IMR-90 (cell line): ENCODE measurements around the gene TRIO. TPM values are rescaled to one million over a fixed set of nuclear protein-coding genes. Genes with fewer than 3 reads are reported as not detected.

Experiments
- ATAC-seq: fragments of 200-7000 bp; cut with Tn5 transposase; 2 replicates; pipeline ENCODE4 v1.9.1; 2020; ENCODE audit warnings: low read depth, mild to moderate bottlenecking, moderate library complexity
- BruUV-seq: library from RNA; stranded (reverse); fragments of 400-500 nt; replicated peaks from 2 replicates; lab custom pipeline; 2021; lab: Mats Ljungman, UMichigan
- CTCF ChIA-PET: fragments of 300-600 bp; formaldehyde crosslinking; extraction: SDS; loops from one replicate; lab custom pipeline; 2021; ENCODE audit warnings: antibody characterized with exemption; lab: Yijun Ruan, JAX
- POLR2A ChIA-PET: fragments of 300-600 bp; sonication (Branson Sonifier 250); formaldehyde crosslinking; loops from one replicate; lab custom pipeline; 2022; ENCODE audit warnings: antibody characterized with exemption; ENCODE audit not compliant: unreplicated experiment; lab: Charles Lee
- DNase-seq: peaks from one replicate; pipeline ENCODE4 v3.0.0; 2013
- H2AFZ ChIP-seq: replicated peaks from 2 replicates; pipeline ENCODE3; 2013; ENCODE audit warnings: low read length, mild to moderate bottlenecking; ENCODE audit not compliant: poor library complexity
- H2AK5ac ChIP-seq: 2 replicates; pipeline ENCODE4 v1.6.1; 2013; ENCODE audit warnings: low read depth, low read length, inconsistent platforms
- H2AK9ac ChIP-seq: replicated peaks from 2 replicates; pipeline ENCODE3; 2013; ENCODE audit warnings: mild to moderate bottlenecking, low read depth, low read length, moderate library complexity; ENCODE audit not compliant: poor library complexity
- H2BK120ac ChIP-seq: 2 replicates; pipeline ENCODE4 v1.6.1; 2013; ENCODE audit warnings: low read depth, low read length, inconsistent platforms
- H2BK15ac ChIP-seq: 3 replicates; pipeline ENCODE4 v1.6.1; 2013; ENCODE audit warnings: low read depth, low read length, inconsistent platforms
- H2BK20ac ChIP-seq: 2 replicates; pipeline ENCODE4 v1.6.1; 2013; ENCODE audit warnings: low read depth, mild to moderate bottlenecking, inconsistent platforms, low read length, moderate library complexity
- H2BK5ac ChIP-seq: 2 replicates; pipeline ENCODE4 v1.6.1; 2013; ENCODE audit warnings: mild to moderate bottlenecking, low read depth, low read length, inconsistent platforms; ENCODE audit not compliant: poor library complexity, severe bottlenecking
- H3K14ac ChIP-seq: replicated peaks from 2 replicates; pipeline ENCODE4 v1.6.1; 2013; ENCODE audit warnings: low read depth, low read length, inconsistent platforms
- H3K18ac ChIP-seq: 2 replicates; pipeline ENCODE4 v1.6.1; 2013; ENCODE audit warnings: low read depth, low read length, control low read depth
- H3K23ac ChIP-seq: 2 replicates; pipeline ENCODE4 v1.6.1; 2013; ENCODE audit warnings: low read depth, low read length, inconsistent platforms
- H3K27ac ChIP-seq: 2 replicates; pipeline ENCODE4 v1.5.1; 2013; ENCODE audit warnings: mild to moderate bottlenecking, control low read depth, low read length; ENCODE audit not compliant: insufficient read depth
- H3K27me3 ChIP-seq: 2 replicates; pipeline ENCODE4 v1.6.1; 2013; ENCODE audit warnings: low read length; ENCODE audit not compliant: control insufficient read depth, insufficient read depth
- H3K36me3 ChIP-seq: 2 replicates; pipeline ENCODE4 v1.6.1; 2013; ENCODE audit warnings: low read length, mixed read lengths; ENCODE audit not compliant: control insufficient read depth, insufficient read depth
- H3K4ac ChIP-seq: 2 replicates; pipeline ENCODE4 v1.6.1; 2013; ENCODE audit warnings: low read depth, low read length, inconsistent platforms
- H3K4me1 ChIP-seq: 2 replicates; pipeline ENCODE4 v1.6.1; 2013; ENCODE audit warnings: low read length, mixed read lengths; ENCODE audit not compliant: control insufficient read depth, insufficient read depth
- H3K4me2 ChIP-seq: 2 replicates; pipeline ENCODE4 v1.6.1; 2013; ENCODE audit warnings: low read depth, mild to moderate bottlenecking, control low read depth, low read length, moderate library complexity
- H3K4me3 ChIP-seq: 2 replicates; pipeline ENCODE4 v1.5.1; 2013; ENCODE audit warnings: low read depth, mild to moderate bottlenecking, control low read depth, low read length, moderate library complexity; ENCODE audit not compliant: insufficient read depth
- H3K56ac ChIP-seq: 2 replicates; pipeline ENCODE4 v1.6.1; 2013; ENCODE audit warnings: low read length, inconsistent platforms; ENCODE audit not compliant: insufficient read depth; ENCODE audit errors: extremely low read depth
- H3K79me1 ChIP-seq, 2 experiments: 2 replicates each; pipeline ENCODE4 v1.6.1; 2013; ENCODE audit warnings: low read length in 2 of 2, inconsistent platforms in 1 of 2, low read depth in 1 of 2
- H3K9ac ChIP-seq: 2 replicates; pipeline ENCODE4 v1.6.1; 2013; ENCODE audit warnings: low read depth, low read length, control low read depth
- H3K9me1 ChIP-seq: 2 replicates; pipeline ENCODE4 v1.6.1; 2013; ENCODE audit warnings: low read length, inconsistent platforms; ENCODE audit not compliant: insufficient read depth
- H3K9me3 ChIP-seq: 2 replicates; pipeline ENCODE4 v1.6.1; 2013; ENCODE audit warnings: low read length; ENCODE audit not compliant: control insufficient read depth, insufficient read depth
- H4K20me1 ChIP-seq: 2 replicates; pipeline ENCODE4 v1.6.1; 2013; ENCODE audit warnings: low read length, inconsistent platforms; ENCODE audit not compliant: insufficient read depth
- H4K5ac ChIP-seq: 2 replicates; pipeline ENCODE4 v1.6.1; 2013; ENCODE audit warnings: mild to moderate bottlenecking, low read depth, low read length, control low read depth
- H4K8ac ChIP-seq, 2 experiments: 2 replicates each; pipeline ENCODE4 v1.6.1; 2013; ENCODE audit warnings: low read depth in 2 of 2, low read length in 2 of 2, control low read depth in 1 of 2, inconsistent platforms in 1 of 2
- H4K91ac ChIP-seq: 2 replicates; pipeline ENCODE4 v1.6.1; 2013; ENCODE audit warnings: low read depth, low read length, inconsistent platforms; ENCODE audit not compliant: insufficient read depth
- CEBPB ChIP-seq: IDR thresholded peaks from 2 replicates; pipeline ENCODE4 v1.6.1; 2012; ENCODE audit warnings: low read depth, low read length, improper control_type of control experiment
- CHD1 ChIP-seq: IDR thresholded peaks from 2 replicates; pipeline ENCODE4 v1.6.1; 2012; ENCODE audit warnings: low read depth, low read length, improper control_type of control experiment
- FOS ChIP-seq: fragments of 150-350 bp; IDR thresholded peaks from 2 replicates; pipeline ENCODE4 v1.6.1; 2016; ENCODE audit warnings: low read depth, low read length
- MAFK ChIP-seq: IDR thresholded peaks from 2 replicates; pipeline ENCODE4 v1.6.1; 2012; ENCODE audit warnings: low read depth, low read length, improper control_type of control experiment
- NFE2L2 ChIP-seq: fragments of 150-350 bp; IDR thresholded peaks from 2 replicates; pipeline ENCODE4 v1.6.1; 2016; ENCODE audit warnings: low read depth, mild to moderate bottlenecking, low read length
- WGBS, 2 experiments: methylation state at CpG; one replicate each; pipeline versions ENCODE4 v1.1.5 to v1.1.7; 2013; ENCODE audit warnings: missing lambda C conversion rate in 2 of 2; ENCODE audit not compliant: insufficient read length in 1 of 2; ENCODE audit errors: extremely low coverage in 2 of 2; 5-methylcytosine and 5-hydroxymethylcytosine counted together
- dilution Hi-C: fragments of 300-500 bp; cut with HindIII; formaldehyde crosslinking; loops from one replicate; pipeline ENCODE4 v1.14.3; 2018; ENCODE audit warnings: low sequenced_read_pairs; ENCODE audit not compliant: unreplicated experiment
- in situ Hi-C: fragments of 300-500 bp; cut with MboI; formaldehyde crosslinking; loops from 3 replicates; pipeline ENCODE4 v1.14.3; 2019; ENCODE audit warnings: low sequenced_read_pairs, inconsistent platforms, mixed read lengths
- intact Hi-C: fragments of 100-400 bp; cut with micrococcal nuclease; formaldehyde crosslinking; loops from 2 replicates; pipeline ENCODE4 v1.10.0; 2022
- polyA plus RNA-seq, 3 experiments: library from polyadenylated mRNA; depleted of rRNA; stranded (reverse); fragments of >200 nt; gene quantifications; 2 replicates each; pipeline ENCODE4 v1.2.3, GENCODE V29; 2012; ENCODE audit warnings: low replicate concordance in 1 of 3
- total RNA-seq: library from RNA; depleted of rRNA; stranded (reverse); fragments of >200 nt; gene quantifications from 2 replicates; pipeline ENCODE4 v1.2.3, GENCODE V29; 2012
- TF ChIP-seq, protein P1 (sequence below): conservative IDR thresholded peaks from 2 replicates; pipeline ENCODE4 v1.5.1; 2012; ENCODE audit warnings: mild to moderate bottlenecking, low read depth, low read length, improper control_type of control experiment

The TRIO gene
- total and polyA plus RNA-seq, 2 of the 4 experiments (the other 2 are of a cell fraction), result 206 to 522 TPM

DNA sequence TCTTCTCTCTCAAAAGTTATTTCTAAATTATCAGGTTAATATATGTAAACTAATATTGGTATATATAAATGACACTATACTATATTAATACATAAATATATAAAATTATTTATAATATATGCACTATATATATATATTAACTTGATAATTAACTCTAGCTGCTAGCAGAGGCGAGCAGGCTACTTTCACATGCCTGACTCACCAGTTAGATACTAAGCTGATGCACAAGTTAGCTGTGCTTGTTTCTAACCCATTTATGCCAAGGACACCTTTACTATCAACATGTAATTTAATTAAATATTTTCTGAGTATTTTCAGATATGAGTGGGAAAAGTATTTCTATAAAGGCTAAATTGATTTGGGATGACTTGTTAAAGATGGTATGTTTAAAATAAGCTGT, 70.1 kb downstream of the TRIO start:
- no TSS peak for BruUV-seq
- no peak overlapping the region for H2AK5ac ChIP-seq
- no CpG with 5 or more reads among the region's 1 CpG for WGBS, 2 experiments
- H2AK9ac ChIP-seq, result no peak overlapping the region
- CTCF ChIA-PET, result no interaction called here
- no peak overlapping the region for H3K9ac ChIP-seq
- POLR2A ChIA-PET, result no interaction called here
- peaks cover 40% of the 10 kb centered on the region for H3K9me1 ChIP-seq
- no peak overlapping the region; the same call in 1 of the 2 replicates for H3K23ac ChIP-seq
- no peaks in the 10 kb centered on the region for H3K27me3 ChIP-seq
- no peak overlapping the region for H2BK20ac ChIP-seq
- peaks cover 94% of the 10 kb centered on the region for H4K20me1 ChIP-seq
- H3K27ac ChIP-seq, result no peak overlapping the region
- dilution Hi-C loops, result no loop called here
- in situ Hi-C loops, result no loop called here
- no peak overlapping the region for H3K14ac ChIP-seq
- H2AFZ ChIP-seq, result no peak overlapping the region
- no peak overlapping the region for H3K4ac ChIP-seq
- H4K8ac ChIP-seq, result no peak overlapping the region
- H2BK5ac ChIP-seq, result peak overlapping the region; percentile 57
- H3K4me1 ChIP-seq, result peaks cover 49% of the 10 kb centered on the region
- no peak for ATAC-seq
- H3K79me1 ChIP-seq, result peaks cover 0 to 38% of the 10 kb centered on the region in 2 experiments; a peak in 2 of 4 replicates
- H3K56ac ChIP-seq, result no peak overlapping the region
- DNase-seq, result peak; percentile 46
- TF ChIP-seq CEBPB (no peak), NFE2L2 (no peak), MAFK (no peak), FOS (no peak), CHD1 (no peak)
- TF ChIP-seq, protein P1, sequence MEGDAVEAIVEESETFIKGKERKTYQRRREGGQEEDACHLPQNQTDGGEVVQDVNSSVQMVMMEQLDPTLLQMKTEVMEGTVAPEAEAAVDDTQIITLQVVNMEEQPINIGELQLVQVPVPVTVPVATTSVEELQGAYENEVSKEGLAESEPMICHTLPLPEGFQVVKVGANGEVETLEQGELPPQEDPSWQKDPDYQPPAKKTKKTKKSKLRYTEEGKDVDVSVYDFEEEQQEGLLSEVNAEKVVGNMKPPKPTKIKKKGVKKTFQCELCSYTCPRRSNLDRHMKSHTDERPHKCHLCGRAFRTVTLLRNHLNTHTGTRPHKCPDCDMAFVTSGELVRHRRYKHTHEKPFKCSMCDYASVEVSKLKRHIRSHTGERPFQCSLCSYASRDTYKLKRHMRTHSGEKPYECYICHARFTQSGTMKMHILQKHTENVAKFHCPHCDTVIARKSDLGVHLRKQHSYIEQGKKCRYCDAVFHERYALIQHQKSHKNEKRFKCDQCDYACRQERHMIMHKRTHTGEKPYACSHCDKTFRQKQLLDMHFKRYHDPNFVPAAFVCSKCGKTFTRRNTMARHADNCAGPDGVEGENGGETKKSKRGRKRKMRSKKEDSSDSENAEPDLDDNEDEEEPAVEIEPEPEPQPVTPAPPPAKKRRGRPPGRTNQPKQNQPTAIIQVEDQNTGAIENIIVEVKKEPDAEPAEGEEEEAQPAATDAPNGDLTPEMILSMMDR, result no peak
- H3K36me3 ChIP-seq, result peaks cover 9% of the 10 kb centered on the region
- H3K18ac ChIP-seq, result no peak overlapping the region
- H2BK15ac ChIP-seq, result no peak overlapping the region
- intact Hi-C loops, result no loop called here
- H3K9me3 ChIP-seq, result no peaks in the 10 kb centered on the region
- no peak overlapping the region for H4K5ac ChIP-seq
- no peak overlapping the region for H4K91ac ChIP-seq
- no peak overlapping the region for H2BK120ac ChIP-seq
- H3K4me2 ChIP-seq, result no peak overlapping the region
- no peak overlapping the region for H3K4me3 ChIP-seq
